DOHH2 (cell line): Measurements from ENCODE around the gene RMND5A.

Source experiments
- CTCF ChIP-seq: fragments of 200-600 bp; sonication (generic); IDR thresholded peaks from one replicate; pipeline ENCODE4 v1.5.1; 2014; ENCODE audit warnings: antibody characterized with exemption, mild to moderate bottlenecking, low read depth, low read length; ENCODE audit not compliant: poor library complexity, severe bottlenecking
- EZH2phosphoT487 ChIP-seq: fragments of 200-600 bp; sonication (generic); IDR thresholded peaks from 2 replicates; pipeline ENCODE4 v1.6.1; 2017; ENCODE audit warnings: borderline replicate concordance, mild to moderate bottlenecking, antibody characterized with exemption, low read length, moderate library complexity, mixed read lengths

GRCh38 chr2:86704459-86704971, 15.6 kb upstream of the RMND5A start:
- TF ChIP-seq CTCF (no peak), EZH2phosphoT487 (no peak)
